HG02884 (cell line): ENCODE measurements around the gene OPN1SW.

Experiments used
- ATAC-seq: cut with Tn5 transposase; IDR thresholded peaks from one replicate; pipeline ENCODE4 v1.9.1; 2021; ENCODE audit warnings: mild to moderate bottlenecking, moderate library complexity; ENCODE audit not compliant: unreplicated experiment

Gene OPN1SW

GRCh38 chr7:128775744-128776474 lies at the start of gene OPN1SW:
OPN1SW (minus strand) TSS chr7:128775794; CDS start chr7:128775781, 13 bp downstream.
- no peak for ATAC-seq

- ATAC-seq, result no peak
These were observed 46.1 kb upstream of the OPN1SW start for GRCh38 chr7:128821724-128822123.

GRCh38 chr7:128818694-128819093 lies 43.1 kb upstream of the OPN1SW start:
- ATAC-seq, result no peak

GRCh38 chr7:128815289-128815942 lies 39.8 kb upstream of the OPN1SW start:
- no peak for ATAC-seq

GRCh38 chr7:128814499-128814898 lies 38.9 kb upstream of the OPN1SW start:
- ATAC-seq, result no peak

- ATAC-seq, result no peak
These were observed 37.0 kb upstream of the OPN1SW start for GRCh38 chr7:128812514-128813168.

GRCh38 chr7:128811631-128812430 lies 36.2 kb upstream of the OPN1SW start:
- ATAC-seq, result no peak

GRCh38 chr7:128810997-128811396 lies 35.4 kb upstream of the OPN1SW start:
- ATAC-seq, result no peak

- no peak for ATAC-seq
These were observed 34.9 kb upstream of the OPN1SW start for GRCh38 chr7:128810473-128810872.

GRCh38 chr7:128809363-128809762 lies 33.8 kb upstream of the OPN1SW start:
- no peak for ATAC-seq

- ATAC-seq, result no peak
These were observed 31.6 kb upstream of the OPN1SW start for GRCh38 chr7:128807191-128807590.

GRCh38 chr7:128805225-128805624 lies 29.6 kb upstream of the OPN1SW start:
- ATAC-seq, result no peak

- ATAC-seq, result no peak
These were observed 28.9 kb upstream of the OPN1SW start for GRCh38 chr7:128804484-128804883.

- no peak for ATAC-seq
These were observed 26.2 kb upstream of the OPN1SW start for GRCh38 chr7:128801667-128802418.

- ATAC-seq, result no peak
These were observed 25.4 kb upstream of the OPN1SW start for GRCh38 chr7:128801003-128801402.

- no peak for ATAC-seq
These were observed 25.0 kb upstream of the OPN1SW start for GRCh38 chr7:128800567-128800966.

- no peak for ATAC-seq
These were observed 23.9 kb upstream of the OPN1SW start for GRCh38 chr7:128799451-128799850.

GRCh38 chr7:128796327-128796726 lies 20.7 kb upstream of the OPN1SW start:
- no peak for ATAC-seq

- ATAC-seq, result no peak
These were observed 19.5 kb upstream of the OPN1SW start for GRCh38 chr7:128795129-128795528.

- ATAC-seq, result no peak
These were observed 18.8 kb upstream of the OPN1SW start for GRCh38 chr7:128794436-128794835.
